Fibroblast of lung (primary cell): ENCODE data around the gene C17orf50. TPM values are rescaled to one million over a fixed set of nuclear protein-coding genes. Genes with fewer than 3 reads are reported as not detected.
A peak's percentile ranks its signal among the peaks of the same experiment; 100 is the strongest.

ENCODE experiments used
- DNase-seq, 2 donors: peaks; one replicate each; pipeline versions ENCODE4 v3.0.0 to v3.0.0-alpha.2; 2010; ENCODE audit warnings: low read depth in 2 of 2
- H2AFZ ChIP-seq: 2 replicates; pipeline ENCODE4 v1.5.1; 2012; ENCODE audit warnings: low read length, control low read depth, inconsistent platforms
- H3K27ac ChIP-seq: 2 replicates; pipeline ENCODE4 v1.5.1; 2011; ENCODE audit warnings: low read length, control low read depth; ENCODE audit not compliant: insufficient read depth
- H3K27me3 ChIP-seq: 2 replicates; pipeline ENCODE4 v1.5.1; 2011; ENCODE audit warnings: mild to moderate bottlenecking, low read length; ENCODE audit not compliant: control insufficient read depth, insufficient read depth
- H3K36me3 ChIP-seq: 2 replicates; pipeline ENCODE4 v1.5.1; 2011; ENCODE audit warnings: low read length; ENCODE audit not compliant: control insufficient read depth, insufficient read depth
- H3K4me1 ChIP-seq: 2 replicates; pipeline ENCODE4 v1.5.1; 2011; ENCODE audit warnings: low read length; ENCODE audit not compliant: control insufficient read depth, insufficient read depth; ENCODE audit errors: extremely low read depth
- H3K4me2 ChIP-seq: 2 replicates; pipeline ENCODE4 v1.5.1; 2011; ENCODE audit warnings: low read length, control low read depth; ENCODE audit not compliant: insufficient read depth; ENCODE audit errors: extremely low read depth
- H3K4me3 ChIP-seq, 4 experiments: fragments of 200-600 bp in 1 of 4; sonication (generic) in 1 of 4; replicated peaks in 1 of 4; 2 replicates each; pipeline ENCODE4 v1.5.1; 2011 to 2016; ENCODE audit warnings: low read length in 4 of 4, low read depth in 3 of 4, mild to moderate bottlenecking in 3 of 4, control low read depth in 2 of 4, inconsistent platforms in 1 of 4, mixed read lengths in 1 of 4; ENCODE audit not compliant: insufficient read depth in 1 of 4; ENCODE audit errors: control extremely low read depth in 1 of 4
- H3K79me2 ChIP-seq: 2 replicates; pipeline ENCODE4 v1.5.1; 2012; ENCODE audit warnings: mild to moderate bottlenecking, low read length, inconsistent platforms; ENCODE audit not compliant: control insufficient read depth, insufficient read depth
- H3K9ac ChIP-seq: 2 replicates; pipeline ENCODE4 v1.5.1; 2011; ENCODE audit warnings: mild to moderate bottlenecking, low read length, control low read depth; ENCODE audit not compliant: insufficient read depth
- H3K9me3 ChIP-seq: 2 replicates; pipeline ENCODE4 v1.5.1; 2012; ENCODE audit warnings: low read depth, low read length; ENCODE audit not compliant: control insufficient read depth, insufficient read depth
- H4K20me1 ChIP-seq: 2 replicates; pipeline ENCODE4 v1.5.1; 2011; ENCODE audit warnings: low read length; ENCODE audit not compliant: control insufficient read depth, insufficient read depth; ENCODE audit errors: extremely low read depth
- EZH2 ChIP-seq: IDR thresholded peaks from 2 replicates; pipeline ENCODE4 v1.5.1; 2012; ENCODE audit warnings: low read length, control low read depth, mild to moderate bottlenecking; ENCODE audit errors: missing control alignments
- polyA plus RNA-seq, 2 donors: library from polyadenylated mRNA; depleted of rRNA in 1 of 2; stranded (reverse) in 1 of 2; unstranded in 1 of 2; fragments of >200 nt; gene quantifications; 2 replicates each; pipeline ENCODE4 v1.2.1, GENCODE V29; 2011 to 2012; ENCODE audit warnings: missing spikeins in 1 of 2
- total RNA-seq: library from RNA; depleted of rRNA; stranded (reverse); fragments of >200 nt; gene quantifications from 2 replicates; pipeline ENCODE4 v1.2.1, GENCODE V29; 2014
- TF ChIP-seq, protein P1 (sequence below), 2 donors: IDR thresholded peaks in 1 of 2; conservative IDR thresholded peaks in 1 of 2; 1 replicate in 1 of 2; 2 replicates in 1 of 2; pipeline ENCODE4 v1.5.1; 2011 to 2012; ENCODE audit warnings: low read length in 2 of 2, control low read depth in 1 of 2, inconsistent platforms in 1 of 2, low read depth in 1 of 2, mild to moderate bottlenecking in 1 of 2

The C17orf50 gene
- total and polyA plus RNA-seq, 2 donors (not counting 1 experiment from before 2014, with no cell fraction given), result not detected

DNA sequence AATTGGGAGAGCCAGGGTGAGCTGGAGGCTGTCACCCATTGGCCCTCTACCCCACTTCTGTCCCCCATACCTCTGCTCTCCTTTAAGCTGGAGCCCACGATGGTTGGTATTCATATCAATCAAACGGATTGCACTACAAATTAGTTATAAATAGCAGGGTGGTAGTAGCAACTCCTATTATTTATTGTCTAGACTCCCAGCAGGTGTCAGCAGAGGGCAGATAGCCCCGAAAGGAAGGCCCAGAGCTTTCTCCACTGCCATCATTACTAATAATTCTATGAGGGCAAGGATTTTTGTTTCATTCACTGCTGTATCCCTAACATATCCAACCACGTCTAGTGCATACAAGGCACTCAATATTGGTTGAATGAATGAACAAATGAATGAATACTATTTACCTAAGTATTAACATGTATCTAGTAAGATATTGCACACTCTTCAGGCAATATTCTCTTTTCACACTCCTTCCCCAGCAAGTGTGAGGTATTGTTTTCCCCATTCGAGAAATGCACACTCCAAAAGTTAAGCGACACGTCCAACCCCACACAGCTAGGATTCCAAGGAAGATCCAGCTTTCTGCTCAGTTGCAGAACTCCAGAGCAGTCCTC, 6.3 kb downstream of the C17orf50 start:
- Histone ChIP-seq H3K27ac (no peak overlapping the region), H3K4me1 (peaks cover 7% of the 10 kb centered on the region), H2AFZ (no peak overlapping the region), H3K79me2 (no peaks in the 10 kb centered on the region), H3K9me3 (no peaks in the 10 kb centered on the region), H3K4me3 (no peak overlapping the region), H3K9ac (no peak overlapping the region), H3K4me2 (no peak overlapping the region), H3K36me3 (no peaks in the 10 kb centered on the region), H3K27me3 (peaks cover 15% of the 10 kb centered on the region), H4K20me1 (no peaks in the 10 kb centered on the region)
- peak in 1 of 2 donors; percentile 67 for DNase-seq
- TF ChIP-seq, protein P1, sequence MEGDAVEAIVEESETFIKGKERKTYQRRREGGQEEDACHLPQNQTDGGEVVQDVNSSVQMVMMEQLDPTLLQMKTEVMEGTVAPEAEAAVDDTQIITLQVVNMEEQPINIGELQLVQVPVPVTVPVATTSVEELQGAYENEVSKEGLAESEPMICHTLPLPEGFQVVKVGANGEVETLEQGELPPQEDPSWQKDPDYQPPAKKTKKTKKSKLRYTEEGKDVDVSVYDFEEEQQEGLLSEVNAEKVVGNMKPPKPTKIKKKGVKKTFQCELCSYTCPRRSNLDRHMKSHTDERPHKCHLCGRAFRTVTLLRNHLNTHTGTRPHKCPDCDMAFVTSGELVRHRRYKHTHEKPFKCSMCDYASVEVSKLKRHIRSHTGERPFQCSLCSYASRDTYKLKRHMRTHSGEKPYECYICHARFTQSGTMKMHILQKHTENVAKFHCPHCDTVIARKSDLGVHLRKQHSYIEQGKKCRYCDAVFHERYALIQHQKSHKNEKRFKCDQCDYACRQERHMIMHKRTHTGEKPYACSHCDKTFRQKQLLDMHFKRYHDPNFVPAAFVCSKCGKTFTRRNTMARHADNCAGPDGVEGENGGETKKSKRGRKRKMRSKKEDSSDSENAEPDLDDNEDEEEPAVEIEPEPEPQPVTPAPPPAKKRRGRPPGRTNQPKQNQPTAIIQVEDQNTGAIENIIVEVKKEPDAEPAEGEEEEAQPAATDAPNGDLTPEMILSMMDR (conservative IDR thresholded peaks at IDR 0.05 in 1 of 2, IDR thresholded peaks at IDR 0.05 in 1 of 2; ENCODE audit: low read depth in 1 of 2, low read length in 2 of 2), result peak; percentile 59 to 72
- no peak for TF ChIP-seq EZH2

DNA sequence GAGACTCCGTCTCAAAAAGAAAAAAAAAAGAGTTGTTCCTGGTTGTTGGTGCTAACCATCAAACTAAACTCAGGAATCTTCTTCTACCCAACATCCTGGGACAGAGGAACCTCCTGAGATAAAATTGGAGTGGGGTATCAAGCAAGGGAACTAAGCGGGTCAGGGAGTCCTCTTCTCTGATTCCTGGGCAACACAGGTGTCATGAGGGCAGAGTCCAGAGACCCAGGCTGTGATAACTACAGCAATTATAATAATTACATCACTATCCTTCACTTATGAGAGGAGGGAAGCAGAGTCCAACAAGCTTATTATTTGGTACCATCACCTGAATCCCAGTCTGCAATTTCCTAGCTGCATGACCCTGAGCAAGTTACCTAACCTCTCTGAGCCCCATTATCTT, 8.1 kb downstream of the C17orf50 start:
- Histone ChIP-seq H3K36me3 (no peaks in the 10 kb centered on the region), H3K4me3 (no peak overlapping the region), H3K79me2 (no peaks in the 10 kb centered on the region), H3K9ac (no peak overlapping the region), H3K9me3 (no peaks in the 10 kb centered on the region), H2AFZ (no peak overlapping the region), H3K27me3 (peaks cover 16% of the 10 kb centered on the region), H4K20me1 (no peaks in the 10 kb centered on the region), H3K27ac (no peak overlapping the region), H3K4me2 (no peak overlapping the region), H3K4me1 (peaks cover 8% of the 10 kb centered on the region)
- TF ChIP-seq, protein P1 (conservative IDR thresholded peaks at IDR 0.05 in 1 of 2, IDR thresholded peaks at IDR 0.05 in 1 of 2; ENCODE audit: low read depth in 1 of 2, low read length in 2 of 2), result no peak
- no peak for TF ChIP-seq EZH2
- DNase-seq, result no peak

DNA sequence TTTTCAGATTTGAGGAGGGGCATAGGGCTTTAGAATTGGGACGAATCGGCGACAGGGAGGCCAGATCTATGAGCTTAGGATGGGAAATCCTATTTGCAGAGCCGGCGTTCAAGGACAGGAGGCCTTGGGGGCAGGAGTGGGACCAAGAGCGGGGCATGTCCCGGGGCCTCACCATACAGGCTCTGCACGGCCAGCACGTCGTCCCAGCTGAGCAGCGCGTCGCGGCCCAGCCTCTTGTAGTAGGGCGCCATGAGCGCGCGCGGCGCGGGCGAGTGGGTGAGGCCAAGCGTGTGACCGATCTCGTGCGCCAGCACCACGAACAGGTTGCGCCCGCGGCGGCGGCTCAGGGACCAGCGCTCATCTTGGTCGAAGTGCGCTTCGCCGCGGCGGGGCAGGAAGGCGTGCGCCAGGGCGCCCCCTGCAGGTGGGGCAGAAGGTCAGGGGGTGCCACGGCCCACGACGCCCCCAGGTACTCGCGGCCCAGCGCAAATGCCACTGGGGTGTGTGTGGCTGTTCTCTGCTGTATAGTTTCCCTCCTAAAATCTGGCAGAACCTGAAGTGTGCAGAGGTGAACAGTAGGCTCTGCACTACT, 9.3 kb downstream of the C17orf50 start:
- Histone ChIP-seq H3K4me3 (no peak overlapping the region), H3K9me3 (no peaks in the 10 kb centered on the region), H3K27ac (no peak overlapping the region), H4K20me1 (no peaks in the 10 kb centered on the region), H3K79me2 (no peaks in the 10 kb centered on the region), H3K27me3 (peaks cover 17% of the 10 kb centered on the region), H2AFZ (no peak overlapping the region), H3K9ac (no peak overlapping the region), H3K4me2 (no peak overlapping the region), H3K4me1 (peaks cover 2% of the 10 kb centered on the region), H3K36me3 (no peaks in the 10 kb centered on the region)
- DNase-seq, result no peak
- TF ChIP-seq EZH2, result no peak
- TF ChIP-seq, protein P1 (conservative IDR thresholded peaks at IDR 0.05 in 1 of 2, IDR thresholded peaks at IDR 0.05 in 1 of 2; ENCODE audit: low read depth in 1 of 2, low read length in 2 of 2), result no peak
